IMR-90 (cell line): ENCODE measurements around the gene VSX2. TPM values are rescaled to one million over a fixed set of nuclear protein-coding genes. Genes with fewer than 3 reads are reported as not detected.

Source experiments
- ATAC-seq: fragments of 200-7000 bp; cut with Tn5 transposase; 2 replicates; pipeline ENCODE4 v1.9.1; 2020; ENCODE audit warnings: low read depth, mild to moderate bottlenecking, moderate library complexity
- BruUV-seq: library from RNA; stranded (reverse); fragments of 400-500 nt; replicated peaks from 2 replicates; lab custom pipeline; 2021; lab: Mats Ljungman, UMichigan
- CTCF ChIA-PET: fragments of 300-600 bp; formaldehyde crosslinking; extraction: SDS; loops from one replicate; lab custom pipeline; 2021; ENCODE audit warnings: antibody characterized with exemption; lab: Yijun Ruan, JAX
- POLR2A ChIA-PET: fragments of 300-600 bp; sonication (Branson Sonifier 250); formaldehyde crosslinking; loops from one replicate; lab custom pipeline; 2022; ENCODE audit warnings: antibody characterized with exemption; ENCODE audit not compliant: unreplicated experiment; lab: Charles Lee
- DNase-seq: peaks from one replicate; pipeline ENCODE4 v3.0.0; 2013
- H2AFZ ChIP-seq: replicated peaks from 2 replicates; pipeline ENCODE3; 2013; ENCODE audit warnings: low read length, mild to moderate bottlenecking; ENCODE audit not compliant: poor library complexity
- H2AK5ac ChIP-seq: 2 replicates; pipeline ENCODE4 v1.6.1; 2013; ENCODE audit warnings: low read depth, low read length, inconsistent platforms
- H2AK9ac ChIP-seq: replicated peaks from 2 replicates; pipeline ENCODE3; 2013; ENCODE audit warnings: mild to moderate bottlenecking, low read depth, low read length, moderate library complexity; ENCODE audit not compliant: poor library complexity
- H2BK120ac ChIP-seq: 2 replicates; pipeline ENCODE4 v1.6.1; 2013; ENCODE audit warnings: low read depth, low read length, inconsistent platforms
- H2BK15ac ChIP-seq: 3 replicates; pipeline ENCODE4 v1.6.1; 2013; ENCODE audit warnings: low read depth, low read length, inconsistent platforms
- H2BK20ac ChIP-seq: 2 replicates; pipeline ENCODE4 v1.6.1; 2013; ENCODE audit warnings: low read depth, mild to moderate bottlenecking, inconsistent platforms, low read length, moderate library complexity
- H2BK5ac ChIP-seq: 2 replicates; pipeline ENCODE4 v1.6.1; 2013; ENCODE audit warnings: mild to moderate bottlenecking, low read depth, low read length, inconsistent platforms; ENCODE audit not compliant: poor library complexity, severe bottlenecking
- H3K14ac ChIP-seq: replicated peaks from 2 replicates; pipeline ENCODE4 v1.6.1; 2013; ENCODE audit warnings: low read depth, low read length, inconsistent platforms
- H3K18ac ChIP-seq: 2 replicates; pipeline ENCODE4 v1.6.1; 2013; ENCODE audit warnings: low read depth, low read length, control low read depth
- H3K23ac ChIP-seq: 2 replicates; pipeline ENCODE4 v1.6.1; 2013; ENCODE audit warnings: low read depth, low read length, inconsistent platforms
- H3K27ac ChIP-seq: 2 replicates; pipeline ENCODE4 v1.5.1; 2013; ENCODE audit warnings: mild to moderate bottlenecking, control low read depth, low read length; ENCODE audit not compliant: insufficient read depth
- H3K27me3 ChIP-seq: 2 replicates; pipeline ENCODE4 v1.6.1; 2013; ENCODE audit warnings: low read length; ENCODE audit not compliant: control insufficient read depth, insufficient read depth
- H3K36me3 ChIP-seq: 2 replicates; pipeline ENCODE4 v1.6.1; 2013; ENCODE audit warnings: low read length, mixed read lengths; ENCODE audit not compliant: control insufficient read depth, insufficient read depth
- H3K4ac ChIP-seq: 2 replicates; pipeline ENCODE4 v1.6.1; 2013; ENCODE audit warnings: low read depth, low read length, inconsistent platforms
- H3K4me1 ChIP-seq: 2 replicates; pipeline ENCODE4 v1.6.1; 2013; ENCODE audit warnings: low read length, mixed read lengths; ENCODE audit not compliant: control insufficient read depth, insufficient read depth
- H3K4me2 ChIP-seq: 2 replicates; pipeline ENCODE4 v1.6.1; 2013; ENCODE audit warnings: low read depth, mild to moderate bottlenecking, control low read depth, low read length, moderate library complexity
- H3K4me3 ChIP-seq: 2 replicates; pipeline ENCODE4 v1.5.1; 2013; ENCODE audit warnings: low read depth, mild to moderate bottlenecking, control low read depth, low read length, moderate library complexity; ENCODE audit not compliant: insufficient read depth
- H3K56ac ChIP-seq: 2 replicates; pipeline ENCODE4 v1.6.1; 2013; ENCODE audit warnings: low read length, inconsistent platforms; ENCODE audit not compliant: insufficient read depth; ENCODE audit errors: extremely low read depth
- H3K79me1 ChIP-seq, 2 experiments: 2 replicates each; pipeline ENCODE4 v1.6.1; 2013; ENCODE audit warnings: low read length in 2 of 2, inconsistent platforms in 1 of 2, low read depth in 1 of 2
- H3K9ac ChIP-seq: 2 replicates; pipeline ENCODE4 v1.6.1; 2013; ENCODE audit warnings: low read depth, low read length, control low read depth
- H3K9me1 ChIP-seq: 2 replicates; pipeline ENCODE4 v1.6.1; 2013; ENCODE audit warnings: low read length, inconsistent platforms; ENCODE audit not compliant: insufficient read depth
- H3K9me3 ChIP-seq: 2 replicates; pipeline ENCODE4 v1.6.1; 2013; ENCODE audit warnings: low read length; ENCODE audit not compliant: control insufficient read depth, insufficient read depth
- H4K20me1 ChIP-seq: 2 replicates; pipeline ENCODE4 v1.6.1; 2013; ENCODE audit warnings: low read length, inconsistent platforms; ENCODE audit not compliant: insufficient read depth
- H4K5ac ChIP-seq: 2 replicates; pipeline ENCODE4 v1.6.1; 2013; ENCODE audit warnings: mild to moderate bottlenecking, low read depth, low read length, control low read depth
- H4K8ac ChIP-seq, 2 experiments: 2 replicates each; pipeline ENCODE4 v1.6.1; 2013; ENCODE audit warnings: low read depth in 2 of 2, low read length in 2 of 2, control low read depth in 1 of 2, inconsistent platforms in 1 of 2
- H4K91ac ChIP-seq: 2 replicates; pipeline ENCODE4 v1.6.1; 2013; ENCODE audit warnings: low read depth, low read length, inconsistent platforms; ENCODE audit not compliant: insufficient read depth
- BHLHE40 ChIP-seq: fragments of 150-350 bp; IDR thresholded peaks from 2 replicates; pipeline ENCODE4 v1.6.1; 2016; ENCODE audit warnings: mild to moderate bottlenecking, low read depth, low read length
- CEBPB ChIP-seq: IDR thresholded peaks from 2 replicates; pipeline ENCODE4 v1.6.1; 2012; ENCODE audit warnings: low read depth, low read length, improper control_type of control experiment
- CHD1 ChIP-seq: IDR thresholded peaks from 2 replicates; pipeline ENCODE4 v1.6.1; 2012; ENCODE audit warnings: low read depth, low read length, improper control_type of control experiment
- FOS ChIP-seq: fragments of 150-350 bp; IDR thresholded peaks from 2 replicates; pipeline ENCODE4 v1.6.1; 2016; ENCODE audit warnings: low read depth, low read length
- MAFK ChIP-seq: IDR thresholded peaks from 2 replicates; pipeline ENCODE4 v1.6.1; 2012; ENCODE audit warnings: low read depth, low read length, improper control_type of control experiment
- MAZ ChIP-seq: IDR thresholded peaks from 2 replicates; pipeline ENCODE4 v1.6.1; 2012; ENCODE audit warnings: low read depth, mild to moderate bottlenecking, low read length, improper control_type of control experiment, moderate library complexity, borderline replicate concordance
- MXI1 ChIP-seq: IDR thresholded peaks from 2 replicates; pipeline ENCODE4 v1.6.1; 2012; ENCODE audit warnings: low read depth, mild to moderate bottlenecking, low read length, moderate library complexity, borderline replicate concordance
- NFE2L2 ChIP-seq: fragments of 150-350 bp; IDR thresholded peaks from 2 replicates; pipeline ENCODE4 v1.6.1; 2016; ENCODE audit warnings: low read depth, mild to moderate bottlenecking, low read length
- POLR2A ChIP-seq: IDR thresholded peaks from 2 replicates; pipeline ENCODE4 v1.6.1; 2012; ENCODE audit warnings: mild to moderate bottlenecking, low read depth, low read length
- RAD21 ChIP-seq: IDR thresholded peaks from 2 replicates; pipeline ENCODE4 v1.6.1; 2012; ENCODE audit warnings: low read length, improper control_type of control experiment
- RCOR1 ChIP-seq: IDR thresholded peaks from 2 replicates; pipeline ENCODE4 v1.6.1; 2012; ENCODE audit warnings: mild to moderate bottlenecking, low read length, improper control_type of control experiment; ENCODE audit not compliant: insufficient replicate concordance
- RFX5 ChIP-seq: IDR thresholded peaks from 2 replicates; pipeline ENCODE4 v1.8.0; 2012; ENCODE audit warnings: low read depth, mild to moderate bottlenecking, low read length, moderate library complexity
- SMC3 ChIP-seq: fragments of 150-350 bp; IDR thresholded peaks from 2 replicates; pipeline ENCODE4 v1.6.1; 2016; ENCODE audit warnings: low read depth, mild to moderate bottlenecking, antibody characterized with exemption, low read length, moderate library complexity
- WGBS, 2 experiments: methylation state at CpG; one replicate each; pipeline versions ENCODE4 v1.1.5 to v1.1.7; 2013; ENCODE audit warnings: missing lambda C conversion rate in 2 of 2; ENCODE audit not compliant: insufficient read length in 1 of 2; ENCODE audit errors: extremely low coverage in 2 of 2; 5-methylcytosine and 5-hydroxymethylcytosine counted together
- dilution Hi-C: fragments of 300-500 bp; cut with HindIII; formaldehyde crosslinking; loops from one replicate; pipeline ENCODE4 v1.14.3; 2018; ENCODE audit warnings: low sequenced_read_pairs; ENCODE audit not compliant: unreplicated experiment
- in situ Hi-C: fragments of 300-500 bp; cut with MboI; formaldehyde crosslinking; loops from 3 replicates; pipeline ENCODE4 v1.14.3; 2019; ENCODE audit warnings: low sequenced_read_pairs, inconsistent platforms, mixed read lengths
- intact Hi-C: fragments of 100-400 bp; cut with micrococcal nuclease; formaldehyde crosslinking; loops from 2 replicates; pipeline ENCODE4 v1.10.0; 2022
- polyA plus RNA-seq, 3 experiments: library from polyadenylated mRNA; depleted of rRNA; stranded (reverse); fragments of >200 nt; gene quantifications; 2 replicates each; pipeline ENCODE4 v1.2.3, GENCODE V29; 2012; ENCODE audit warnings: low replicate concordance in 1 of 3
- total RNA-seq: library from RNA; depleted of rRNA; stranded (reverse); fragments of >200 nt; gene quantifications from 2 replicates; pipeline ENCODE4 v1.2.3, GENCODE V29; 2012
- TF ChIP-seq, protein P1 (sequence below): fragments of 150-350 bp; IDR thresholded peaks from 2 replicates; pipeline ENCODE4 v1.6.1; 2017; ENCODE audit warnings: mild to moderate bottlenecking, antibody characterized with exemption, low read length, low read depth
- TF ChIP-seq, protein P2 (sequence below): conservative IDR thresholded peaks from 2 replicates; pipeline ENCODE4 v1.5.1; 2012; ENCODE audit warnings: mild to moderate bottlenecking, low read depth, low read length, improper control_type of control experiment
- TF ChIP-seq, protein P3 (sequence below): fragments of 150-350 bp; IDR thresholded peaks from 2 replicates; pipeline ENCODE4 v1.6.1; 2016; ENCODE audit warnings: low read depth, mild to moderate bottlenecking, low read length, moderate library complexity, borderline replicate concordance

Gene VSX2
- total and polyA plus RNA-seq, 2 of the 4 experiments (the other 2 are of a cell fraction) = not detected

DNA sequence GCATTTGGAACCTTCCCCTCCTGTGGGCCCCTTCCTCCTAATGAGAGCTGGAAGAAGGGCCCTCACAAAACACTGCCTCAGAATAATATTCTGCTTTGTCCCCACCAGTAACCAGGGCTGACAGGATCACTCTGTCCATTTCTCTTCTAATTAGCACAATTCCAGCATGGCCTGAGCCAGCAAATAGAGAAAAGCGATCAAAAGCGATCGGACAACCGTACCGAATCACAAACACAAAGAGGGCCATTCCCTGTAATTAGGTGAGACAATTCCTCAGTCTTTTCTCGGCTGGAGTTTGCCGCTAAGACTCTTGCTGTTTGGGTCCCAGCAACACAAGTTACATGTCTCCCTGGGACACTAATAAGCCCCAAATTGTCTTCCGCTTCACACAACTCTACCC is 35.6 kb upstream of the VSX2 start:
- TF ChIP-seq RCOR1 (no peak), CHD1 (no peak), NFE2L2 (no peak), RAD21 (no peak), MAFK (no peak), BHLHE40 (no peak), CEBPB (no peak), FOS (no peak), MAZ (no peak), RFX5 (no peak), POLR2A (no peak), MXI1 (no peak), SMC3 (no peak)
- TF ChIP-seq, protein P1, sequence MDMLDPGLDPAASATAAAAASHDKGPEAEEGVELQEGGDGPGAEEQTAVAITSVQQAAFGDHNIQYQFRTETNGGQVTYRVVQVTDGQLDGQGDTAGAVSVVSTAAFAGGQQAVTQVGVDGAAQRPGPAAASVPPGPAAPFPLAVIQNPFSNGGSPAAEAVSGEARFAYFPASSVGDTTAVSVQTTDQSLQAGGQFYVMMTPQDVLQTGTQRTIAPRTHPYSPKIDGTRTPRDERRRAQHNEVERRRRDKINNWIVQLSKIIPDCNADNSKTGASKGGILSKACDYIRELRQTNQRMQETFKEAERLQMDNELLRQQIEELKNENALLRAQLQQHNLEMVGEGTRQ = no peak
- TF ChIP-seq, protein P2, sequence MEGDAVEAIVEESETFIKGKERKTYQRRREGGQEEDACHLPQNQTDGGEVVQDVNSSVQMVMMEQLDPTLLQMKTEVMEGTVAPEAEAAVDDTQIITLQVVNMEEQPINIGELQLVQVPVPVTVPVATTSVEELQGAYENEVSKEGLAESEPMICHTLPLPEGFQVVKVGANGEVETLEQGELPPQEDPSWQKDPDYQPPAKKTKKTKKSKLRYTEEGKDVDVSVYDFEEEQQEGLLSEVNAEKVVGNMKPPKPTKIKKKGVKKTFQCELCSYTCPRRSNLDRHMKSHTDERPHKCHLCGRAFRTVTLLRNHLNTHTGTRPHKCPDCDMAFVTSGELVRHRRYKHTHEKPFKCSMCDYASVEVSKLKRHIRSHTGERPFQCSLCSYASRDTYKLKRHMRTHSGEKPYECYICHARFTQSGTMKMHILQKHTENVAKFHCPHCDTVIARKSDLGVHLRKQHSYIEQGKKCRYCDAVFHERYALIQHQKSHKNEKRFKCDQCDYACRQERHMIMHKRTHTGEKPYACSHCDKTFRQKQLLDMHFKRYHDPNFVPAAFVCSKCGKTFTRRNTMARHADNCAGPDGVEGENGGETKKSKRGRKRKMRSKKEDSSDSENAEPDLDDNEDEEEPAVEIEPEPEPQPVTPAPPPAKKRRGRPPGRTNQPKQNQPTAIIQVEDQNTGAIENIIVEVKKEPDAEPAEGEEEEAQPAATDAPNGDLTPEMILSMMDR = no peak
- TF ChIP-seq, protein P3, sequence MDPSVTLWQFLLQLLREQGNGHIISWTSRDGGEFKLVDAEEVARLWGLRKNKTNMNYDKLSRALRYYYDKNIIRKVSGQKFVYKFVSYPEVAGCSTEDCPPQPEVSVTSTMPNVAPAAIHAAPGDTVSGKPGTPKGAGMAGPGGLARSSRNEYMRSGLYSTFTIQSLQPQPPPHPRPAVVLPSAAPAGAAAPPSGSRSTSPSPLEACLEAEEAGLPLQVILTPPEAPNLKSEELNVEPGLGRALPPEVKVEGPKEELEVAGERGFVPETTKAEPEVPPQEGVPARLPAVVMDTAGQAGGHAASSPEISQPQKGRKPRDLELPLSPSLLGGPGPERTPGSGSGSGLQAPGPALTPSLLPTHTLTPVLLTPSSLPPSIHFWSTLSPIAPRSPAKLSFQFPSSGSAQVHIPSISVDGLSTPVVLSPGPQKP = no peak
- Histone ChIP-seq H3K4ac (no peak overlapping the region), H2BK5ac (no peak overlapping the region), H3K36me3 (peaks cover 12% of the 10 kb centered on the region), H3K14ac (no peak overlapping the region), H2AFZ (no peak overlapping the region), H4K20me1 (no peaks in the 10 kb centered on the region), H3K27ac (no peak overlapping the region), H3K9ac (no peak overlapping the region), H2BK120ac (no peak overlapping the region), H3K56ac (no peak overlapping the region), H2BK20ac (no peak overlapping the region), H3K79me1 (no peaks in the 10 kb centered on the region), H3K4me3 (no peak overlapping the region), H3K27me3 (peaks cover 3% of the 10 kb centered on the region; the same call in 1 of the 2 replicates), H3K9me1 (peaks cover 3% of the 10 kb centered on the region; the same call in 1 of the 2 replicates), H3K9me3 (no peaks in the 10 kb centered on the region), H3K4me2 (no peak overlapping the region), H3K23ac (no peak overlapping the region), H4K5ac (no peak overlapping the region), H3K18ac (no peak overlapping the region), H4K91ac (no peak overlapping the region), H3K4me1 (no peaks in the 10 kb centered on the region), H4K8ac (no peak overlapping the region), H2AK5ac (no peak overlapping the region), H2AK9ac (no peak overlapping the region), H2BK15ac (no peak overlapping the region)
- WGBS, 2 experiments = no CpG with 5 or more reads among the region's 8 CpGs
- ChIA-PET CTCF (no interaction called here), POLR2A (no interaction called here)
- ATAC-seq (no peak), DNase-seq (no peak)
- intact Hi-C loops (no loop called here), dilution Hi-C loops (no loop called here), in situ Hi-C loops (no loop called here)
- BruUV-seq = no TSS peak
